Prostate gland (tissue), 2 donors: ENCODE results near the gene CDK14.

Experiments used
- CTCF ChIP-seq, 4 experiments: fragments of 200-600 bp in 2 of 4; fragments of 450-650 bp in 2 of 4; sonication (generic) in 2 of 4; IDR thresholded peaks; 1 replicate in 3 of 4; 2 replicates in 1 of 4; pipeline ENCODE4 v1.5.1; 2016 to 2019; ENCODE audit warnings: antibody characterized with exemption in 4 of 4, mild to moderate bottlenecking in 2 of 4, moderate library complexity in 2 of 4
- POLR2A ChIP-seq: fragments of 450-650 bp; IDR thresholded peaks from one replicate; pipeline ENCODE4 v1.6.1; 2016; ENCODE audit warnings: antibody characterized with exemption, mild to moderate bottlenecking
- POLR2AphosphoS5 ChIP-seq: sonication (generic); formaldehyde crosslinking; IDR thresholded peaks from one replicate; pipeline ENCODE4 v1.6.1; 2017; ENCODE audit warnings: antibody characterized with exemption

- no peak for TF ChIP-seq CTCF (IDR thresholded peaks at IDR 0.05)
- no peak for TF ChIP-seq POLR2A
- no peak for TF ChIP-seq POLR2AphosphoS5
Observed at GRCh38 chr7:91135300-91135699, 539.2 kb downstream of the CDK14 start.
